Measurements from ENCODE around the gene PRPS1.
A peak's percentile ranks its signal among the peaks of the same experiment; 100 is the strongest.

PRPS1 gene

GRCh38 chrX:107654566-107654871 lies 26.2 kb downstream of the PRPS1 start:
- TF ChIP-seq SIN3A (IDR thresholded peaks at IDR 0.05; ENCODE audit: borderline replicate concordance, insufficient read depth, low read length) (no peak), FOXP2 (optimal IDR thresholded peaks at IDR 0.05; ENCODE audit: borderline replicate concordance, extremely low read depth, extremely low read length, insufficient read depth) (no peak), POLR2AphosphoS5 (IDR thresholded peaks at IDR 0.05; ENCODE audit: low read depth, low read length) (no peak), TAF1 (IDR thresholded peaks at IDR 0.05; ENCODE audit: borderline replicate concordance, insufficient read depth, low read length) (no peak), REST (IDR thresholded peaks at IDR 0.05; ENCODE audit: insufficient read depth in 1 of 2, low read depth in 2 of 2, low read length in 2 of 2) (no peak)

GRCh38 chrX:107654872-107655761 lies 26.8 kb downstream of the PRPS1 start:
- peak; percentile 76 for TF ChIP-seq FOXP2 (optimal IDR thresholded peaks at IDR 0.05; ENCODE audit: borderline replicate concordance, extremely low read depth, extremely low read length, insufficient read depth)
- no peak for TF ChIP-seq REST (IDR thresholded peaks at IDR 0.05; ENCODE audit: insufficient read depth in 1 of 2, low read depth in 2 of 2, low read length in 2 of 2)

GRCh38 chrX:107656978-107657377 lies 28.7 kb downstream of the PRPS1 start:
- no peak for TF ChIP-seq SIN3A (IDR thresholded peaks at IDR 0.05; ENCODE audit: borderline replicate concordance, insufficient read depth, low read length)
- no peak for TF ChIP-seq POLR2AphosphoS5 (IDR thresholded peaks at IDR 0.05; ENCODE audit: low read depth, low read length)
- TF ChIP-seq TAF1 (IDR thresholded peaks at IDR 0.05; ENCODE audit: borderline replicate concordance, insufficient read depth, low read length) = no peak
- no peak for TF ChIP-seq FOXP2 (optimal IDR thresholded peaks at IDR 0.05; ENCODE audit: borderline replicate concordance, extremely low read depth, extremely low read length, insufficient read depth)
- no peak for TF ChIP-seq REST (IDR thresholded peaks at IDR 0.05; ENCODE audit: insufficient read depth in 1 of 2, low read depth in 2 of 2, low read length in 2 of 2)

GRCh38 chrX:107658660-107659059 lies 30.4 kb downstream of the PRPS1 start:
- TF ChIP-seq SIN3A (IDR thresholded peaks at IDR 0.05; ENCODE audit: borderline replicate concordance, insufficient read depth, low read length) (no peak), REST (IDR thresholded peaks at IDR 0.05; ENCODE audit: insufficient read depth in 1 of 2, low read depth in 2 of 2, low read length in 2 of 2) (no peak), FOXP2 (optimal IDR thresholded peaks at IDR 0.05; ENCODE audit: borderline replicate concordance, extremely low read depth, extremely low read length, insufficient read depth) (no peak), TAF1 (IDR thresholded peaks at IDR 0.05; ENCODE audit: borderline replicate concordance, insufficient read depth, low read length) (no peak), POLR2AphosphoS5 (IDR thresholded peaks at IDR 0.05; ENCODE audit: low read depth, low read length) (no peak)

All from PFSK-1 (cell line).